ENCODE measurements around the gene INTS11.

The INTS11 gene

GRCh38 chr1:1359664-1360468 lies 35.4 kb upstream of the INTS11 start:
- DNase-seq (ENCODE audit: low spot score), result no peak
- TF ChIP-seq CTCF (IDR thresholded peaks at IDR 0.05; ENCODE audit: extremely low read depth, missing control alignments), result no peak

- no peak for TF ChIP-seq CTCF (IDR thresholded peaks at IDR 0.05; ENCODE audit: extremely low read depth, missing control alignments)
- DNase-seq (ENCODE audit: low spot score), result no peak
These were observed 34.8 kb upstream of the INTS11 start for GRCh38 chr1:1359308-1359663.

GRCh38 chr1:1358433-1359271 lies 34.2 kb upstream of the INTS11 start, which contains the start of gene MXRA8:
MXRA8 (minus strand) TSS chr1:1358555; CDS start chr1:1358504, 51 bp downstream.
- no peak for DNase-seq (ENCODE audit: low spot score)
- TF ChIP-seq CTCF (IDR thresholded peaks at IDR 0.05; ENCODE audit: extremely low read depth, missing control alignments), result no peak

- DNase-seq (ENCODE audit: low spot score), result no peak
- TF ChIP-seq CTCF (IDR thresholded peaks at IDR 0.05; ENCODE audit: extremely low read depth, missing control alignments), result no peak
These were observed 33.5 kb upstream of the INTS11 start for GRCh38 chr1:1357871-1358432.

GRCh38 chr1:1356796-1357401 lies 32.4 kb upstream of the INTS11 start:
- no peak for TF ChIP-seq CTCF (IDR thresholded peaks at IDR 0.05; ENCODE audit: extremely low read depth, missing control alignments)
- no peak for DNase-seq (ENCODE audit: low spot score)

- no peak for DNase-seq (ENCODE audit: low spot score)
- no peak for TF ChIP-seq CTCF (IDR thresholded peaks at IDR 0.05; ENCODE audit: extremely low read depth, missing control alignments)
These were observed 31.8 kb upstream of the INTS11 start for GRCh38 chr1:1356166-1356795.

Measured in GM20000 (cell line).